Suppressor macrophage (primary cell): ENCODE data around the gene KCNJ12.
A peak's percentile ranks its signal among the peaks of the same experiment; 100 is the strongest.
"Not testable (repeated sequence)": the region's sequence is repeated elsewhere in the genome, so short reads cannot be mapped to it uniquely, and the experiment has no call there.

ENCODE experiments used
- DNase-seq, 4 experiments: peaks; one replicate each; pipeline ENCODE4 v3.0.0-alpha.2; 2020 to 2022

The KCNJ12 gene

DNA sequence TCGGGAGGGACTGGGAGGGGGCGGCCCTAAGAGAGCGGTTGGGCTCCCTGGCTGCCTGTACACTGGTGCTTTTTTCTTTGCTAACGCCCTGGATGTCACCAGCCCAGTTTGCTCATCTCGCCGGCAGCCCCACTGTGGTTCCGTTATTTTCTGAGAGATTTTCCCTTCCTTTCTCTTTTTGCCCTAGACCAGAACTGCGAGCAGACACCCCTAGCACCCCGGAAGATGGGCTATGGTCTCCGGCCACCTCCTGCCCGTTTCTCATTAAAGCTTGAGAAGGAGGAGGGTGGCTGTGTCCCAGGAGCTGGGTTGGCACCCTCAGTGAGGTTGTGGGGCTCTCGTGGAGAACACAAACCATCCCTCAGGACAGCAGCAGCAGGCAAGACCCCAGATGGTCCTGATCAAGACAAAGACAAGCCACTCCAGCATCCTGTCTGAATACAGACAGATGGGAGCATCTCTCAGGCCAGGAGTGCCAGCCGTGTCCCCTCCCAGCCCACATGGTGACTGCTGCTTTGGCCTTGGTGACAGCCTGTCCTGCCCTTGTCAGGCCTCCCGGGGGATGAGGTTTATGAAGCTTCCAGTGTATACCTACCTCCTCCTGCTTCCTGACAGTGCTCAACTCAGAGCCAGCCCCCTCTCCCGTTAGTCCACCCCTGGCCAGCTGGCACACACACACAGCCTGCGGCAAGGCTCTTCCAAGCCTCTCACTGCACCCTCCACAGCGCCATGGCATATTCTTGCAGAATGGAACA is 77.2 kb downstream of the KCNJ12 start:
- DNase-seq, result no peak

DNA sequence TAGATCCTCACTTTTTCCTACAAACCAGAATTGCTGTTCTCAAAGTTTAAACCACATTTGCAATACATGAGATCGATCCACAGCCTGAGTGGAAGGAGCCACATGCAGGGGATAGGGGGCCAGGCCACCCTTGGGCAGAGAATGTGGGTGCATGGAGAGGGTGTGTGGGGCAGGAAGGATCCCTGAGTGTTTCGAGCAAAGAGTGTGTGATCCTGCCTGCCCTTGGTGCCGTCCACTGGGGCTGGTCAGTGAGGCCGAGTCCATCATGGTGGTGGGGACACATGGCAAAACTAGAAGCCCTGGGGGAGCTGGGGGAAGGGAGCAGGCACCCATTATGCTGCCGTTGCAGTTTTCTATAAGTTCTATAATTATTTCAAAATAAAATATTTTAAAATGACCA is 77.8 kb downstream of the KCNJ12 start:
- DNase-seq, result not testable (repeated sequence)

DNA sequence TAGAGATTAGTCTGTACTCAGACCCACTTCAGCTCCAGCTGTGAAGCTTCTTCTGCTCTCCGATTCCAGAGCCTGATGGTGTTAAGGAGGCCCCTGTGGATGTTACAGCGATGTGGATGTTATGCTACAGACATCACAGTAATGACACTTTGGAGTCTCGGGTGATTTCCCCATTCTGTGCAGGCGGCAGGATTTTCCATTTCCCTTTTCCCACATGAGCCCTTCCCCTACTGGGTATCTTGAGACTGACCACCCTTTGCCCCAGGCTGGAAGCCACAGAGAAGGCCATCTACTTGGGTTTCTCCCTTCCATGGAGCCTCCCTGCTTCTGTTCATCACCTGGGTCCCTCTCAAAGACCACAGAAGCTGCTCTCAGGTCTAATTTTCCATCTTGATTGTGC is 78.3 kb downstream of the KCNJ12 start:
- peak; percentile 42 to 67 (median 62) for DNase-seq

DNA sequence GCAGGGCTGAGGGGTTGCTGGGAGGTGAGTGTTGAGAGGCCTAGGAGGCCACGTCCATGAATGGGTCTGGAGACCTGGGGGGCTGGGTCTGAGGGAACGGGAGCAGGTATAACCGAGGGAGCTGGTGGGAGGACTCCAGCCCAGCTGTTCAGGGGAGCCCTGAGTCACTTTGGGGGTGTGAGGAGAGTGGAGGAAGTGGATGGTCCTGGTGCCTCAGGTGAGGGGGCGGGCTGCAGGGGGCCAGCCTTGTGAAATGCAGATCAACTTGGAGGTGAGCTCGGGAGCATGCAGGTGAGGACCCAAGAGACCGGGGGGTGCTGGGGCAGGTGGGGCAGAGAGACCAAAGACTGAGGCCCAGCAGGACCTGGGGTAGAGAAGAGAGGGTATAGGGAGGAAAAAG is 79.6 kb downstream of the KCNJ12 start:
- DNase-seq, result no peak

DNA sequence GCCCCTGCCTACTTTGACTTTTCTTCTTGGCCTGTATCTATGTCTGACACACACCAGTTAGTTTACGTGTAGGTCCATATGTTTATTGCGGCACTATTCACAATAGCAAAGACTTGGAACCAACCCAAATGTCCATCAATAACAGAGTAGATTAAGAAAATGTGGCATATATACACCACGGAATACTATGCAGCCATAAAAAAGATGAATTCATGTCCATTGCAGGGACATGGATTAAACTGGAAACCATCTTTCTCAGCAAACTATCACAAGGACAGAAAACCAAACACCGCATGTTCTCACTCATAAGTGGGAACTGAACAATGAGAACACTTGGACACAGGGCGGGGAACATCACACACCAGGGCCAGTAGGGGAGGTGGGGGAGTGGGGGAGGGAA is 80.3 kb downstream of the KCNJ12 start:
- not testable (repeated sequence) for DNase-seq

DNA sequence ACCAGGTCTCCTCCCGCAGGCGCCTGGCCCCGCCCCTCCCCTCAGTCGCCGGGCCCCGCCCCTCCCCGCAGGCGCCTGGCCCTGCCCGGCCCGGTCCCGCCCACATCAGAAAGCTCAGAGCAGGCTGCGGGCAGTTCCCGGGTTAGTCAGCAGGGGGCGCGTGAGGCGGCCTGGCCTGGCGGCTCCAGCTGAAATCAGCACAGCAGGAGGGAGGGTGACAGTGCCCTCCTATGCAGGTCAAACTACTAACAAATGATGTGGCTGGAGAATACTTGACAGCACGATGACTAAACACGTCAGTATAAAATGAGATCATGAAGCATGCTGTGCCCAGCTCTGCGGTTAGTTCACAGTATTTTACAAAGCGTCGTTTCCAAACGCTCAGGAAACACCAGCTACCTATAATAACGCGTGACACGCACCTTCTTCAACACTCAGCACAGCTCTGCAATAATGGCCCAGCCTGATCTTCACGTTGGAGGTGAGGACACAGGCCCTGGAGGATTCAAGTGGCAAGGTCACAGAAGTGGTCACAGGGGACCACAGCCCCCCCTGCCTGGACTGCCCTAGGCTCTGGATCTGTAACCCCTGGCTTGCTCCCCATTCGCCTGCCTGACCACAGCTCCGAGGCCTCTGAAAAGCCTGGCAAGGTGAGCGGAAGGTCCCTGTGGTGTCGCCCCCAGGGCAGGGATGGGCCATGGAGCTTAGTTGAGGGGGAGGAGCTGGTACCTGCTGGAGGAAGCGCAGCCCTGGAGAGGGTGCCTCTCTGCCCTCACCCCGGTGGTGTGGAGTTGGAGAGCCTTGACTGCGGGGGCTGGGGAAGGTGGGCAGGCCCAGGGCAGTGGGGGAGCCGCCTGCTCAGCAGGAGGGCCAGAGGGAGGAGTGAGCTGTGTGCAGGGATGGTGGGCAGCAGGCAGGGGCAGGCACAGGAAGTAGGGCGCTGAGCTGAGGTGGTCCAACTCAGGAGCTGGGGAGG is 81.2 kb downstream of the KCNJ12 start:
- peak; percentile 82 to 93 (median 92) for DNase-seq

DNA sequence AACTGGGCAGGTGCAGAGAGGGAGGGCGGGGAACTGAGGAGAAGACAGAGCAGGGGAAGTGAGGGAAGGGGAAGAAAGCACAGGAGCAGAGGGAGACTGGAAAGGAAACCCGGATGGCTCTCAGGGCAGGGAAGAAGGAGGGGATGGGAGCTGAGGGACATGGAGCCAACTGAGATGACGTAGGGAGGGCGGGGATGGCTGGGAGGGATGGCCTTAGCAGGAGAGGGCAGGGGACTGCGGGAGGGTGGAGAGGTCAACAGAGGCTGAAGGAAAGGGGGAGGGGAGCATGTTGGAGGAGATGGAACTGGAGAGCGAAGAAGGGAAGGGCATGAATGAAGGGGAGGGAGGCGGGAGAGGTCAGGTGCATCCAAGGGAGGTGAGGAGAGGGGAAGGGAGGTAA is 81.9 kb downstream of the KCNJ12 start:
- no peak for DNase-seq

DNA sequence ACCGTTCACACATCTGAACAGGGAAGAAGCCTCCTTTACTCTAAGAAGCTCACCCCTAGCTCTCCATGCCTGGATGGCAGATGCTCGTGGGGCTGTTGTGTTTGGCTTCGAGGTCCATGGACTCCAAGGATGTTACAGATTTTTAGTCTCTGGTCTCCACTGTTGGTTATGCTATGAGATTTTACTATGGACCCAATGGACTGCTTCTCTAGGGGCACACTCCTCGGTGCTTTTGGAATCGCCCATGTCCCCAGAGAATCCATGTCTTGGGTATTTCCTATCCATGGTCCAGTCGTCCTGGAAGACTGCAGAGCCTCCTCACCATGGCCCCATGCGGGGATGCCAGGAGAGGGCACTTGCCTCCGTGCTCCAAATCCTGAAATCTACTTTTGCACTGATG is 83.4 kb downstream of the KCNJ12 start:
- no peak for DNase-seq

DNA sequence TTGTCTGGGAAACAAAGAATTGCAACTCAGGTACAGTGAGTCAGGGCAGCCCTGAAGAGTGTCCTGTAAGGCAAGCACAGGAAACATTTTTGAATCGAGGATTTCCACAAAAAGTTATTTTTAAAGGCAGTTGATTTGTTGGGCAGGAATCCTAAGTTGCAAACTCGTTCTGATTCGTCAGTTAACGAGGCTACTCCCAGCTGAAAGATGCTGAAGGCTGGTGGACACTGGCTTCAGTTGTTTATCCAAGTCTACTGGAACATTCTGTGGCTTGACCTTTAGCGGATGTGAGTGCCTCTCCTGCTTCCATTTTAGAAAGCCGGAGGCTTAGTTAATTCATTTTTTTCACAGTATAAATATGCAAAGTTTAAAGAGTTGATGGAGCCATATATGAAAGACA is 84.2 kb downstream of the KCNJ12 start:
- no peak for DNase-seq

DNA sequence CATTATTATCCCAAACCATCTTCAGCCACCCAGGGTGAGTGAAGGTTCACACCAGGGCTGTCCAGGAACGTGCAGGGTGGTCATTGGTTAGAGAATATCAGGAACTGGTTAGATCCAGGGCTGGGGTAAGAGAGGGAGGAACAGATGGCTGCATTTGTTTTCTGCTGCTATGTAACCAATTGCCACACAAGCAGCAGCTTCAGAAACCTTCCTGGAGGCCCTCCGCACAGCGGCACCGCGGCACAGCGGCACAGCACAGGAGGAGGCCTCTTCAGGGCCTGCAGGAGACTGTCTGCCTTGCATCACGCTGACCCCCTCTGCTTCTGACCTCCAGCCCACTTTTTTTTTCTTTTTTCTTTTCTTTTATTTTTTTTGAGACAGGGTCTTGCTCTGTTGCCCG is 86.1 kb downstream of the KCNJ12 start:
- no peak for DNase-seq

DNA sequence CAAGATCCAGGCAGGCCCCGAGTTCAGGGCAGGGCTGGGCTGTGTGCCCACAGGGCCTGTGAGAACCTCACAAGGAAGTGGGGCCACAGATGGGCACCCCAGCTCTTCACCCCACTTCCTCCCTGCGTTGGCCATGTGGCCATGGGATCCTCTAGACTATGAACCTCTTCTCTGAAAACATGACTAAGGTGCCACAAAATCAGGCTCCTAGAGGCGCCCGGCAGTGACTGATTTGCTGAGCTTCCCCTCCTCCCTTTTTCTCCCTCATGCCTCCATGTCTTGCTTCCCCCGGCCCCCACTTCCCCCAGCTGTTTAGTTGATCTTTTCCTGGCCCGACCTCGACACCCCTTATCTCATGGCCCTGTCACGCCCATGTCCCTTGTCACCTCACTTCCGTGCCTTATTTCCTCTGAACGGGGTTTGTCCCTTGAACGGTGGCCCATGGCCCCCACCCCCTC is 87.1 kb downstream of the KCNJ12 start:
- peak in 2 of 4 experiments; percentile 6 to 9 for DNase-seq

DNA sequence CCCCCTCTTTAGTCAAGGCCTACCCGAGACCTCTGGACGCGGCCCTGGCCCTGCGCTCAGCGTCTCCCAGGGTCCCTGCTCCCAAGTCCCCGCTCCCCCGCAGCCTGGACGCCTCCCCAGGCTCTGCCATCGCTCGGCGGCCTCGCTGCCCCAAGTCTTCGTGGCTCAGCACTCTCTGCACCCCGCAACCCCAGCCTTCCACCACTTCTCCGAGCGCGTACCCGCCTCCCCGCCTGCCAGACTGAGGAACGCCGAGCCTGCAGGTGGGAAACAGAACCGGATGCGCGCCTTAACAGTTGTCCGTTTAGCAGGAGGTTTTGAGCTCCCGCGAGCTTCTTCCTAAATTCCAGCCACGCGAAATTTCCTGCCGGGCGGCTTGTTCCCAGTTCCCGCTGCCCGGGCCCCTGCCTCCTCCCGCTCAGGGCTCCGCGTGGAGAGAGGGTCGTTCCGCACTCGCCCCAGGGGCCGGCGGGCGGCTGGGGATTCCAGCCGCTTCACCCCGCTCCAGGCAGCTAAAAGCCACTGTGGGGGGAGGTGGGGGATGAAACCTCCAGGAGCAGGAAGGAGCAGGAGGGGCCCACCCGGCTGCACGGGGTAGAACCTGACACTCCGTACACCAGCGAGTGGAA is 87.7 kb downstream of the KCNJ12 start:
- peak in 1 of 4 experiments; percentile 9 for DNase-seq

DNA sequence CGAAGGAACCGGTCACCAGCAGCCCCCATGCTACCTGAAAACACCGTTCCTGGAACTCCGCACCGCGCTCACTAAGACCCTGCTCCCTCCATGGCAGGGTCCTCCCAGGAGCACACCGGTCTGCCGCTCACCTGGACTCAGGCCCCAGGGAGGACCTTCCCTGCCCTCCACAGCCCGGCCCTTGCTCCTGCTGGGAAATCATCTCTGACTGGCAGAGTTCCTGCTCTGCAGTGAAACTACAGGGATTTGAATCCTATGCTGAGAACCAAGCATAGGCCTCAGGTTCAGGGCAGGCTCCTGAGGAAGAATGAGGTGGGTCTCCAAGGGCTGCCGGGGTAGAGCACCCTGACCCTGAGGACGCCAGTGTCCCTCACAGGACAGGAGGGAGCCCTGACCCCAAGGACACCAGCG is 88.5 kb downstream of the KCNJ12 start:
- DNase-seq, result no peak

DNA sequence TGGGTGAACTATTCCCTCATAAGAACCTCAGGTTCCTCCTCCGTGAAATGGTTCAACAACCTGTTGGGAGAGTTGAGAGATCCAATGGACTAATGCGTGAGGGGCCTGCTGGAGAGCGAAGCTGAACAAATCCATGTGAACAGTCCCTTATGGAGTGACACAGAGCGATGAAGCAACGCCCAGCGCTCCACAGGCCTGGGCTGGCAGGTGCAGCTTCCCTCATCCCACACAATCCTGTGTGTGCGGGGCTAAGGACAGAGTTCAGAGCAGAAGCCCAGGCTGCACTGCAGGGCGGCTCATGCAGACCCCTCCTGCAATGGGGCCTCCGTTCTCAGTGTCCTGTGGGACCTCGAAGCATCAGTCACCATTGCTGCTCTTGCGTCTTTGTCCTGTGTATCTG is 90.4 kb downstream of the KCNJ12 start:
- no peak for DNase-seq

DNA sequence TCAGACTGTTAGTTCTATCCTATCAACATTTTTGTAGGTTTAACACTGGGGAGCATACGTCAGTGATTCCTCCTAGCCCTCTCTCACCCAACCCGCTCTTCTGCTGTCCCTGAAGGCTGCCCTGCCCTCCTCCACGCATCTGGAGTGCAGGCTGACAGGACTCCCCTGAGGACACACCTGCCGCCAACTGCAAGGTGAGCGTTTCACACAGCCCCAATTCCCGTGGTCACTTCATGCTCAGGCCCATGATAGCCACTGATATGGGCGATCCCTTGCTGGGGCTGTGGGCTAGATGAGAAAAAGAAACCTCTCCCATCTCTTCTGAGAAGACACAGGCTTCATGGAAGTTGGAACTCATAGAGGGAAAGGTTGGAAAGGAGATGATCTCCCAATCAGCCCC is 91.0 kb downstream of the KCNJ12 start:
- no peak for DNase-seq

DNA sequence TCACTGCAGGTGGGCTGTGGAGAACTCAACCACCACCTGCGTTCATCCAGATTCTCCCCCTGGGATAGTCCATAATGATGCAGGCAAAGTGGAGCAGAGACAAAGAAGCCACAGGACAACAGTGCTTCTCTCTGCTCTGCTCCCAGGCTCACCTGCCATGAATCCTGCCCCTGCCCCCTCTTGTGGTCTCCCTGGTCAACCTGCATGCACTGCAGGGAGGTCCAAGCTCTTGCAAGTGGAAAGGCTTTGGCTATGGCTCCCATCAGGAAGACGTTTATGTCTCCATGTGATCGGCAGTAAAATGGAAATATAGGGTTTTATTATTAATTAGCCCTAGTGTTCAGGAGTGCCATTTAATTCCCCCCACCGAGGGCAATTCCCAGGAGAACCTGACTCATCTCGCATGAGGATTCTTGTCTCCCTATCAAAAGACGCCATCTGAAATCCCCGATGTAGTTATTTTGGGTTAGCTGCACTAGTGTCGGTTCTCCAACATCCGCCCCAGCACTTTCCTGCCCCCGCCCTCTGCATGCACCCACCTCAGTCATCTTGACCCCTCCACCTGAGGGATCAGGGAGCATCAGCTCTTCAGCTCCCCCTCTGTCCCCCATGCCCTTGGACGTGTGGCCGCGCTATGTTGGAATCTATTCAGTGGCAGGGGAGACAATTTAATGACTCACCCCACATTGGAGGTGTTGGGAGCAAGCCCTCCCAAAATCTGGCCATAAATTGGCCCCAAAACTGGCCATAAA is 91.8 kb downstream of the KCNJ12 start:
- DNase-seq, result no peak
